ENCODE results near the gene ST6GAL1. TPM values are rescaled to one million over a fixed set of nuclear protein-coding genes. Genes with fewer than 3 reads are reported as not detected.

Gene ST6GAL1
- polyA plus RNA-seq, 1 of the 3 experiments (the other 2 are of a cell fraction), result 3.9 TPM

- CTCF ChIA-PET, result no interaction called here
- H3F3A ChIP-seq (replicated peaks; ENCODE audit: insufficient read depth), result no peaks in the 10 kb centered on the region
- no peak overlapping the region for H3K27ac ChIP-seq (ENCODE audit: low read depth in 2 of 2, low read length in 1 of 2)
- no peaks in the 10 kb centered on the region for H3K9me3 ChIP-seq
- POLR2A ChIA-PET, result no interaction called here
- DNase-seq, result no peak
- WGBS (ENCODE audit: low lambda C conversion rate), result 79% methylated on average over 2 of the region's 2 CpGs
- H3K9ac ChIP-seq, result no peak overlapping the region
- H2AFZ ChIP-seq (ENCODE audit: low read depth), result no peak overlapping the region
- H3K4me3 ChIP-seq (ENCODE audit: low read depth in 2 of 2, low read length in 1 of 2), result no peak overlapping the region
- no peaks in the 10 kb centered on the region for H3K36me3 ChIP-seq (replicated peaks in 1 of 2; ENCODE audit: control insufficient read depth in 1 of 2, insufficient read depth in 2 of 2, low read length in 1 of 2)
- no peak overlapping the region for H3K4me2 ChIP-seq
- no peaks in the 10 kb centered on the region for H3K9me2 ChIP-seq
- H3K27me3 ChIP-seq (ENCODE audit: insufficient read depth), result no peaks in the 10 kb centered on the region
- H4K20me1 ChIP-seq (ENCODE audit: insufficient read depth), result no peaks in the 10 kb centered on the region
- TF ChIP-seq REST (IDR thresholded peaks at IDR 0.05; ENCODE audit: low read depth, low read length) (no peak), POLR2AphosphoS5 (IDR thresholded peaks at IDR 0.05; ENCODE audit: low read depth, low read length) (no peak), EZH2phosphoT487 (IDR thresholded peaks at IDR 0.05; ENCODE audit: borderline replicate concordance, low read depth) (no peak), MAX (IDR thresholded peaks at IDR 0.05; ENCODE audit: low read depth) (no peak), SIN3A (IDR thresholded peaks at IDR 0.05; ENCODE audit: borderline replicate concordance, low read depth, low read length) (no peak), YY1 (IDR thresholded peaks at IDR 0.05; ENCODE audit: low read depth) (no peak), MXI1 (IDR thresholded peaks at IDR 0.05; ENCODE audit: low read depth, low read length) (no peak), TCF12 (IDR thresholded peaks at IDR 0.05) (no peak), NRF1 (IDR thresholded peaks at IDR 0.05; ENCODE audit: low read depth, low read length) (no peak), GABPA (IDR thresholded peaks at IDR 0.05; ENCODE audit: low read depth) (no peak), FOSL2 (IDR thresholded peaks at IDR 0.05; ENCODE audit: borderline replicate concordance, low read depth) (no peak), TAF1 (IDR thresholded peaks at IDR 0.05; ENCODE audit: borderline replicate concordance, low read depth, low read length) (no peak), TEAD4 (IDR thresholded peaks at IDR 0.05; ENCODE audit: borderline replicate concordance, insufficient read depth) (no peak), GATA2 (CRISPR knock-in tag; IDR thresholded peaks at IDR 0.05) (no peak), RFX5 (IDR thresholded peaks at IDR 0.05; ENCODE audit: low read length) (no peak), FOXJ3 (CRISPR knock-in tag; IDR thresholded peaks at IDR 0.05) (no peak), JUND (IDR thresholded peaks at IDR 0.05) (no peak), RAD21 (IDR thresholded peaks at IDR 0.05; ENCODE audit: low read length) (no peak)
- TF ChIP-seq, protein P1, sequence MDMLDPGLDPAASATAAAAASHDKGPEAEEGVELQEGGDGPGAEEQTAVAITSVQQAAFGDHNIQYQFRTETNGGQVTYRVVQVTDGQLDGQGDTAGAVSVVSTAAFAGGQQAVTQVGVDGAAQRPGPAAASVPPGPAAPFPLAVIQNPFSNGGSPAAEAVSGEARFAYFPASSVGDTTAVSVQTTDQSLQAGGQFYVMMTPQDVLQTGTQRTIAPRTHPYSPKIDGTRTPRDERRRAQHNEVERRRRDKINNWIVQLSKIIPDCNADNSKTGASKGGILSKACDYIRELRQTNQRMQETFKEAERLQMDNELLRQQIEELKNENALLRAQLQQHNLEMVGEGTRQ (IDR thresholded peaks at IDR 0.05; ENCODE audit: borderline replicate concordance, low read depth, low read length), result no peak
- TF ChIP-seq, protein P2, sequence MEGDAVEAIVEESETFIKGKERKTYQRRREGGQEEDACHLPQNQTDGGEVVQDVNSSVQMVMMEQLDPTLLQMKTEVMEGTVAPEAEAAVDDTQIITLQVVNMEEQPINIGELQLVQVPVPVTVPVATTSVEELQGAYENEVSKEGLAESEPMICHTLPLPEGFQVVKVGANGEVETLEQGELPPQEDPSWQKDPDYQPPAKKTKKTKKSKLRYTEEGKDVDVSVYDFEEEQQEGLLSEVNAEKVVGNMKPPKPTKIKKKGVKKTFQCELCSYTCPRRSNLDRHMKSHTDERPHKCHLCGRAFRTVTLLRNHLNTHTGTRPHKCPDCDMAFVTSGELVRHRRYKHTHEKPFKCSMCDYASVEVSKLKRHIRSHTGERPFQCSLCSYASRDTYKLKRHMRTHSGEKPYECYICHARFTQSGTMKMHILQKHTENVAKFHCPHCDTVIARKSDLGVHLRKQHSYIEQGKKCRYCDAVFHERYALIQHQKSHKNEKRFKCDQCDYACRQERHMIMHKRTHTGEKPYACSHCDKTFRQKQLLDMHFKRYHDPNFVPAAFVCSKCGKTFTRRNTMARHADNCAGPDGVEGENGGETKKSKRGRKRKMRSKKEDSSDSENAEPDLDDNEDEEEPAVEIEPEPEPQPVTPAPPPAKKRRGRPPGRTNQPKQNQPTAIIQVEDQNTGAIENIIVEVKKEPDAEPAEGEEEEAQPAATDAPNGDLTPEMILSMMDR (IDR thresholded peaks at IDR 0.05), result no peak
- H3K4me1 ChIP-seq (ENCODE audit: control insufficient read depth in 1 of 2, insufficient read depth in 2 of 2, low read depth in 1 of 2, low read length in 1 of 2), result peaks cover 0 to 7% of the 10 kb centered on the region in 2 experiments; a peak in 2 of 4 replicates
- no peaks in the 10 kb centered on the region for H3K79me2 ChIP-seq (ENCODE audit: insufficient read depth)
These were observed 50.7 kb downstream of the ST6GAL1 start for GRCh38 chr3:186980989-186981388.

Measured in SK-N-SH (cell line).